ENCODE results near the gene FGF18.

DNA sequence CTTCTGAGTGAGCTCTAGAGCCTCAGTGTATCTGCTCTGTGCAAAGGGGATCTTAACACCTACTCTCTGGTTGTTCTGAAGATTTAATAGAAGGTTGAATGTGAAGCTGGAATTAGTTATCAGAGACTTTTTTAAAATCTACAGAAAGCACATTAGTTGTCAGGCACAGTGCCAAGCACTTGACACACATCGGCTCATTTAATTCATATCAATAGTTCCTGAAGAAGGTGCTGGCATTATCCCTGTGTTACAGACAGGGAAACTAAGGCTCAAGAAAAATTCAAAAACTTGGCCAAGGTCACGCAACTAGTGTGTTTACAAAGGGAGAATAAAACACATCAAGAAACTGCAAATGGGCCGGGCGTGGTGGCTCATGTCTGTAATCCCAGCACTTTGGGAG is 80.2 kb downstream of the FGF18 start:
- no peak for TF ChIP-seq CTCF (IDR thresholded peaks at IDR 0.05; ENCODE audit: poor library complexity, severe bottlenecking)
- no peak for TF ChIP-seq POLR2AphosphoS5 (IDR thresholded peaks at IDR 0.05)
- TF ChIP-seq REST (IDR thresholded peaks at IDR 0.05; ENCODE audit: borderline replicate concordance) = no peak
- TF ChIP-seq MXI1 (conservative IDR thresholded peaks at IDR 0.05; ENCODE audit: poor library complexity, severe bottlenecking) = no peak

All from neural cell (in vitro differentiated cells).